Endothelial cell of umbilical vein (primary cell): ENCODE results near the gene PARS2. TPM values are rescaled to one million over a fixed set of nuclear protein-coding genes. Genes with fewer than 3 reads are reported as not detected.

Experiments used
- BruUV-seq: library from RNA; stranded (reverse); fragments of 400-500 nt; replicated peaks from 2 replicates; lab custom pipeline; 2021; lab: Mats Ljungman, UMichigan
- CTCF ChIA-PET: fragments of 300-600, 350-600 bp; sonication (Branson Sonifier 250); formaldehyde crosslinking; loops from one replicate; lab custom pipeline; 2021; ENCODE audit warnings: antibody characterized with exemption, inconsistent platforms; lab: Charles Lee
- POLR2A ChIA-PET: fragments of 300-600, 350-600 bp; sonication (Branson Sonifier 250); formaldehyde crosslinking; loops from one replicate; lab custom pipeline; 2021; ENCODE audit warnings: antibody characterized with exemption, inconsistent platforms; lab: Charles Lee
- DNase-seq: peaks from one replicate; pipeline ENCODE4 v3.0.0-alpha.2; 2011; ENCODE audit warnings: low read depth, low spot score
- FAIRE-seq: peaks from 2 replicates; lab custom pipeline; 2011; peaks lifted over from hg19 to GRCh38; lab: Jason Lieb, UNC
- H2AFZ ChIP-seq: 2 replicates; pipeline ENCODE4 v1.6.0; 2012; ENCODE audit warnings: low read depth, low read length, control low read depth, inconsistent platforms
- H3K27ac ChIP-seq: 2 replicates; pipeline ENCODE4 v1.5.1; 2011; ENCODE audit warnings: low read depth, mild to moderate bottlenecking, control low read depth, low read length, moderate library complexity; ENCODE audit not compliant: insufficient read depth
- H3K27me3 ChIP-seq, 2 experiments: 2 replicates each; pipeline versions ENCODE4 v1.6.0 to v1.6.1; 2011; ENCODE audit warnings: low read length in 2 of 2, mixed read lengths in 1 of 2; ENCODE audit not compliant: control insufficient read depth in 2 of 2, insufficient read depth in 2 of 2
- H3K36me3 ChIP-seq, 2 experiments: 2 replicates in 1 of 2; 3 replicates in 1 of 2; pipeline ENCODE4 v1.5.1; 2011; ENCODE audit warnings: low read length in 2 of 2, mild to moderate bottlenecking in 1 of 2, moderate library complexity in 1 of 2; ENCODE audit not compliant: control insufficient read depth in 2 of 2, insufficient read depth in 2 of 2; ENCODE audit errors: extremely low read depth in 1 of 2
- H3K4me1 ChIP-seq: 3 replicates; pipeline ENCODE4 v1.5.1; 2011; ENCODE audit warnings: mild to moderate bottlenecking, low read length; ENCODE audit not compliant: control insufficient read depth, insufficient read depth; ENCODE audit errors: extremely low read depth
- H3K4me2 ChIP-seq: 2 replicates; pipeline ENCODE4 v1.6.1; 2011; ENCODE audit warnings: low read length, control low read depth, mixed read lengths; ENCODE audit not compliant: insufficient read depth
- H3K4me3 ChIP-seq, 3 experiments: fragments of 200-600 bp in 1 of 3; sonication (generic), shearing (Covaris generic) in 1 of 3; replicated peaks in 1 of 3; 2 replicates each; pipeline ENCODE4 v1.5.1; 2011 to 2016; ENCODE audit warnings: control low read depth in 3 of 3, low read length in 3 of 3, mild to moderate bottlenecking in 2 of 3, inconsistent platforms in 1 of 3, low read depth in 1 of 3, moderate library complexity in 1 of 3; ENCODE audit not compliant: insufficient read depth in 1 of 3
- H3K79me2 ChIP-seq: 2 replicates; pipeline ENCODE4 v1.6.0; 2012; ENCODE audit warnings: low read length, inconsistent platforms; ENCODE audit not compliant: control insufficient read depth, insufficient read depth
- H3K9ac ChIP-seq: replicated peaks from 2 replicates; pipeline ENCODE3; 2011; ENCODE audit warnings: low read length, control low read depth; ENCODE audit not compliant: insufficient read depth; ENCODE audit errors: extremely low read depth
- H3K9me1 ChIP-seq: replicated peaks from 3 replicates; pipeline ENCODE4 v1.6.0; 2011; ENCODE audit warnings: mild to moderate bottlenecking, low read length; ENCODE audit not compliant: control insufficient read depth, insufficient read depth; ENCODE audit errors: extremely low read depth
- H3K9me3 ChIP-seq: replicated peaks from 2 replicates; pipeline ENCODE4 v1.5.1; 2012; ENCODE audit warnings: low read length, inconsistent platforms; ENCODE audit not compliant: control insufficient read depth, insufficient read depth
- H4K20me1 ChIP-seq: replicated peaks from 2 replicates; pipeline ENCODE3; 2011; ENCODE audit warnings: mild to moderate bottlenecking, low read length; ENCODE audit not compliant: control insufficient read depth, insufficient read depth; ENCODE audit errors: extremely low read depth
- CTCF ChIP-seq, 2 donors: IDR thresholded peaks; 1 replicate in 1 of 2; 2 replicates in 1 of 2; pipeline ENCODE4 v1.5.1; 2011; ENCODE audit warnings: low read length in 2 of 2, mild to moderate bottlenecking in 2 of 2, moderate library complexity in 2 of 2, control low read depth in 1 of 2, inconsistent platforms in 1 of 2, low read depth in 1 of 2; ENCODE audit not compliant: insufficient read depth in 1 of 2; ENCODE audit errors: extremely low read depth in 1 of 2
- EZH2 ChIP-seq: IDR thresholded peaks from 2 replicates; pipeline ENCODE4 v1.6.1; 2012; ENCODE audit warnings: borderline replicate concordance, low read depth, mild to moderate bottlenecking, moderate library complexity, low read length, inconsistent platforms; ENCODE audit not compliant: severe bottlenecking
- FOS ChIP-seq: IDR thresholded peaks from 2 replicates; pipeline ENCODE4 v1.6.1; 2011; ENCODE audit warnings: mild to moderate bottlenecking, low read length, moderate library complexity, borderline replicate concordance; ENCODE audit not compliant: insufficient read depth
- GATA2 ChIP-seq: IDR thresholded peaks from 2 replicates; pipeline ENCODE4 v1.7.0; 2011; ENCODE audit warnings: low read depth, mild to moderate bottlenecking, moderate library complexity, mixed read lengths, low read length; ENCODE audit not compliant: insufficient read length, insufficient read depth
- JUN ChIP-seq: IDR thresholded peaks from 2 replicates; pipeline ENCODE4 v1.6.1; 2011; ENCODE audit warnings: borderline replicate concordance, low read depth; ENCODE audit not compliant: insufficient read length, insufficient read depth
- MAX ChIP-seq: IDR thresholded peaks from 2 replicates; pipeline ENCODE4 v1.6.1; 2011; ENCODE audit not compliant: insufficient read depth, insufficient read length
- MYC ChIP-seq: IDR thresholded peaks from one replicate; pipeline ENCODE4 v1.6.1; 2011; ENCODE audit warnings: mild to moderate bottlenecking, low read depth, low read length
- POLR2A ChIP-seq: IDR thresholded peaks from 2 replicates; pipeline ENCODE4 v1.6.1; 2012; ENCODE audit warnings: low read depth, mild to moderate bottlenecking, control low read depth, low read length
- POLR2AphosphoS5 ChIP-seq: IDR thresholded peaks from 2 replicates; pipeline ENCODE4 v1.6.1; 2012; ENCODE audit warnings: low read depth, mild to moderate bottlenecking, control low read depth, low read length, moderate library complexity; ENCODE audit not compliant: insufficient read depth
- dilution Hi-C: fragments of 300-500 bp; cut with MboI; formaldehyde crosslinking; loops from one replicate; pipeline ENCODE4 v1.15.0; 2019; ENCODE audit warnings: low sequenced_read_pairs; ENCODE audit not compliant: extremely low pct_ligation_motif_present
- intact Hi-C: fragments of 100-400 bp; cut with micrococcal nuclease; formaldehyde crosslinking; loops from one replicate; pipeline ENCODE4 v1.10.0; 2022
- polyA plus RNA-seq, 4 experiments: library from polyadenylated mRNA; depleted of rRNA in 3 of 4; stranded (reverse) in 3 of 4; unstranded in 1 of 4; fragments of >200 nt; gene quantifications; 2 replicates each; pipeline versions ENCODE4 v1.2.1 to v1.2.3, GENCODE V29; 2011 to 2012; ENCODE audit warnings: missing spikeins in 1 of 4
- total RNA-seq: library from RNA; stranded (reverse); gene quantifications from 2 replicates; pipeline ENCODE4 v1.2.3, GENCODE V29; 2021

The PARS2 gene
- total and polyA plus RNA-seq, 2 donors (not counting 3 experiments of a cell fraction or from before 2014, with no cell fraction given) = 2.0 to 3.8 TPM

GRCh38 chr1:54766726-54767125, 2.4 kb upstream of the PARS2 start:
- BruUV-seq = no TSS peak
- DNase-seq (no peak), FAIRE-seq (no peak)
- H3K9me3 ChIP-seq = no peaks in the 10 kb centered on the region
- no peak overlapping the region for H3K4me2 ChIP-seq
- H3K9ac ChIP-seq = no peak overlapping the region
- no peak overlapping the region for H3K27ac ChIP-seq
- no peak overlapping the region for H3K4me3 ChIP-seq
- ChIA-PET POLR2A (no interaction called here), CTCF (no interaction called here)
- no peak for TF ChIP-seq FOS
- TF ChIP-seq GATA2 = no peak
- no peak for TF ChIP-seq POLR2A
- TF ChIP-seq JUN = no peak
- TF ChIP-seq MYC = no peak
- TF ChIP-seq EZH2 = no peak
- no peak for TF ChIP-seq POLR2AphosphoS5
- TF ChIP-seq MAX = no peak
- TF ChIP-seq CTCF (IDR thresholded peaks at IDR 0.05; ENCODE audit: extremely low read depth in 1 of 2, insufficient read depth in 1 of 2, low read depth in 1 of 2, low read length in 2 of 2) = no peak
- H2AFZ ChIP-seq = no peak overlapping the region
- no peaks in the 10 kb centered on the region for H3K9me1 ChIP-seq
- H3K4me1 ChIP-seq = peaks cover 5% of the 10 kb centered on the region
- intact Hi-C loops (loop anchor here (10.0 kb wide), 1 partner anchor 432 kb away; no protein-coding TSS in a partner anchor), dilution Hi-C loops (no loop called here)
- H3K79me2 ChIP-seq = no peaks in the 10 kb centered on the region
- no peaks in the 10 kb centered on the region for H3K36me3 ChIP-seq
- no peaks in the 10 kb centered on the region for H4K20me1 ChIP-seq
- H3K27me3 ChIP-seq = peaks cover 0 to 11% of the 10 kb centered on the region in 2 experiments
